ENCODE data around the gene MRPS18A.
"Not testable (repeated sequence)": the region's sequence is repeated elsewhere in the genome, so short reads cannot be mapped to it uniquely, and the experiment has no call there.

DNA sequence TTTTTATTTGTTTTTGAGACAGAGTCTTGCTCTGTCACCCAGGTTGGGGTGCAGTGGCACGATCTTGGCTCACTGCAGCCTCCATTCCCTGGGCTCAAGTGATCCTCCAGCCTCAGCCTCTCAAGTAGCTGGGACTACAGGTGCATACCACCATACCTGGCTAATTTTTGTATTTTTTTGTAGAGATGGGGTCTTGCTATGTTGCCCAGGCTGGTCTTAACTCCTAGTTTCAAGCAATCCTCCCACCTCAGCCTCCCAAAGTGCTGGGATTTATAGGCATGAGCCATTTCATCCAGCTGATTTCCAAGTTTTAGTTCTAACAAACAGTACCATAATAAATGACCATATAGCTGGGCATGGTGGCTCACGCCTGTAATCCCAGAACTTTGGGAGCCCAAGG, 34.8 kb downstream of the MRPS18A start:
- TF ChIP-seq, protein P1, sequence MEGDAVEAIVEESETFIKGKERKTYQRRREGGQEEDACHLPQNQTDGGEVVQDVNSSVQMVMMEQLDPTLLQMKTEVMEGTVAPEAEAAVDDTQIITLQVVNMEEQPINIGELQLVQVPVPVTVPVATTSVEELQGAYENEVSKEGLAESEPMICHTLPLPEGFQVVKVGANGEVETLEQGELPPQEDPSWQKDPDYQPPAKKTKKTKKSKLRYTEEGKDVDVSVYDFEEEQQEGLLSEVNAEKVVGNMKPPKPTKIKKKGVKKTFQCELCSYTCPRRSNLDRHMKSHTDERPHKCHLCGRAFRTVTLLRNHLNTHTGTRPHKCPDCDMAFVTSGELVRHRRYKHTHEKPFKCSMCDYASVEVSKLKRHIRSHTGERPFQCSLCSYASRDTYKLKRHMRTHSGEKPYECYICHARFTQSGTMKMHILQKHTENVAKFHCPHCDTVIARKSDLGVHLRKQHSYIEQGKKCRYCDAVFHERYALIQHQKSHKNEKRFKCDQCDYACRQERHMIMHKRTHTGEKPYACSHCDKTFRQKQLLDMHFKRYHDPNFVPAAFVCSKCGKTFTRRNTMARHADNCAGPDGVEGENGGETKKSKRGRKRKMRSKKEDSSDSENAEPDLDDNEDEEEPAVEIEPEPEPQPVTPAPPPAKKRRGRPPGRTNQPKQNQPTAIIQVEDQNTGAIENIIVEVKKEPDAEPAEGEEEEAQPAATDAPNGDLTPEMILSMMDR (IDR thresholded peaks at IDR 0.05), result not testable (repeated sequence)
- not testable (repeated sequence) for TF ChIP-seq POLR2A (IDR thresholded peaks at IDR 0.05)
